Astrocyte of the spinal cord (primary cell): ENCODE results near the gene MX1.

Experiments
- DNase-seq: peaks from one replicate; pipeline ENCODE4 v3.0.0; 2011; ENCODE audit warnings: low read depth, low spot score
- H3K4me3 ChIP-seq: 2 replicates; pipeline ENCODE4 v1.5.1; 2011; ENCODE audit warnings: low read depth, mild to moderate bottlenecking, low read length, moderate library complexity
- in situ Hi-C: cut with HindIII; loops from 2 replicates; pipeline ENCODE4 v1.10.0; 2017; ENCODE audit warnings: low sequenced_read_pairs
- TF ChIP-seq, protein P1 (sequence below): IDR thresholded peaks from 2 replicates; pipeline ENCODE4 v1.5.1; 2012; ENCODE audit warnings: low read depth, mild to moderate bottlenecking, low read length, inconsistent platforms

MX1 gene

DNA sequence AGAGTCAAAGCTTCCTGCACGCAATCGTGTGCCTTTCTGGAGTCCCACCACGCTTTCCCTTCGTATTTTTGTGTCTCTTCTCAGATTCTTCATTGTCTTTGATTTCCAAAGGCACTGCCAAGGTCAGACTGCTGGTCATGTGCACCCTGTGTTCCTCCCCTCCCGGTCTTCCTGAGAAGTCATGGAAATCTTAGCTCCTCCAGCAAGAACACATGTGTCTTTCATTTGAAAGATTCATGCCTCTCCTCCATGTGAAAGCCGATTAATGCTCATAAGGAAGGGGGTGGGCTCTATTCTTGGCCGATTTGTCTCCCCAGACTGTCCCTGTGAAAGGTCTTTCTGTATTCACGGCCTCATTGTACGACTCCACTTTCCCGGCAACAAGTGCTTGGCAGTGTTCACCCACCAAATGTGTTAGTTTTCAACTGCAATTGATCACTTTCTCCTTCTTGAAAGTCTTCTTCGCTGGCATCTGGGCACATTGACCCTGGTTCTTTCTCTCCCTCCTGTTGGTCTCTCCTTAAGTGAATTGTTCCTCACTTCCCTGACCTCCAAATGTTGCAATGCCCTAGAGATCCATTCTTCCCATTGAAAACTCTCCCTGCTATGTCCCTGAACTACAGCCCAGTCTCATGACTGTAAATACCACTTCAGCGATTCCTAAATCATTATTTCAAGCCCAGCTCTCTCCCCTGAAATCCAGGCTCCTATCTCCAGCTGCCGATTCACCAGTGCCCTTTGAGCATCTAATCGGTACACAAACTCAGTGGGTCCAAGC is 38.8 kb upstream of the MX1 start:
- H3K4me3 ChIP-seq, result no peak overlapping the region
- DNase-seq, result no peak
- TF ChIP-seq, protein P1, sequence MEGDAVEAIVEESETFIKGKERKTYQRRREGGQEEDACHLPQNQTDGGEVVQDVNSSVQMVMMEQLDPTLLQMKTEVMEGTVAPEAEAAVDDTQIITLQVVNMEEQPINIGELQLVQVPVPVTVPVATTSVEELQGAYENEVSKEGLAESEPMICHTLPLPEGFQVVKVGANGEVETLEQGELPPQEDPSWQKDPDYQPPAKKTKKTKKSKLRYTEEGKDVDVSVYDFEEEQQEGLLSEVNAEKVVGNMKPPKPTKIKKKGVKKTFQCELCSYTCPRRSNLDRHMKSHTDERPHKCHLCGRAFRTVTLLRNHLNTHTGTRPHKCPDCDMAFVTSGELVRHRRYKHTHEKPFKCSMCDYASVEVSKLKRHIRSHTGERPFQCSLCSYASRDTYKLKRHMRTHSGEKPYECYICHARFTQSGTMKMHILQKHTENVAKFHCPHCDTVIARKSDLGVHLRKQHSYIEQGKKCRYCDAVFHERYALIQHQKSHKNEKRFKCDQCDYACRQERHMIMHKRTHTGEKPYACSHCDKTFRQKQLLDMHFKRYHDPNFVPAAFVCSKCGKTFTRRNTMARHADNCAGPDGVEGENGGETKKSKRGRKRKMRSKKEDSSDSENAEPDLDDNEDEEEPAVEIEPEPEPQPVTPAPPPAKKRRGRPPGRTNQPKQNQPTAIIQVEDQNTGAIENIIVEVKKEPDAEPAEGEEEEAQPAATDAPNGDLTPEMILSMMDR, result no peak
- in situ Hi-C loops, result no loop called here

GRCh38 chr21:41387824-41388223 is 38.2 kb upstream of the MX1 start:
- no peak for DNase-seq
- TF ChIP-seq, protein P1, result no peak
- in situ Hi-C loops, result no loop called here
- no peak overlapping the region for H3K4me3 ChIP-seq

DNA sequence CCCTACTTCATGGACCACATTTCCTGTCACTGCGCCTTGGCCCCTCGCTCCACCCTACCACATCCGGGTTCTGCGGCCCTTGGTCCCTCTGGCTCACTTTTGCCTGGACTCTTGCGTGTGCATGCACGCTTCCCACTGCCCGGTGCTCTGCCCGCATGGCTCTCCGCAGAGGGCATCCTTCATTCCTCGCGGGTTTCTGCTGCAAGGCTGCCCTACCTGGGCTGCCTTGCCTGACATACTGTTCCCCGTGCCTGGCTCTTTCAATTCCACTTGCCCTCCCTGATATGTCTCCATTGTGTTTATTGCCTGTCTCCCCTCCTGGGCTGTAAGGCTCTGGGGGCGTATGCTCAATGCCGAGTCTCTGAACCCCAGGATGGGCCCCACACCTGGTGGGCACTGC is 37.8 kb upstream of the MX1 start:
- no peak for DNase-seq
- in situ Hi-C loops, result no loop called here
- TF ChIP-seq, protein P1, result no peak

DNA sequence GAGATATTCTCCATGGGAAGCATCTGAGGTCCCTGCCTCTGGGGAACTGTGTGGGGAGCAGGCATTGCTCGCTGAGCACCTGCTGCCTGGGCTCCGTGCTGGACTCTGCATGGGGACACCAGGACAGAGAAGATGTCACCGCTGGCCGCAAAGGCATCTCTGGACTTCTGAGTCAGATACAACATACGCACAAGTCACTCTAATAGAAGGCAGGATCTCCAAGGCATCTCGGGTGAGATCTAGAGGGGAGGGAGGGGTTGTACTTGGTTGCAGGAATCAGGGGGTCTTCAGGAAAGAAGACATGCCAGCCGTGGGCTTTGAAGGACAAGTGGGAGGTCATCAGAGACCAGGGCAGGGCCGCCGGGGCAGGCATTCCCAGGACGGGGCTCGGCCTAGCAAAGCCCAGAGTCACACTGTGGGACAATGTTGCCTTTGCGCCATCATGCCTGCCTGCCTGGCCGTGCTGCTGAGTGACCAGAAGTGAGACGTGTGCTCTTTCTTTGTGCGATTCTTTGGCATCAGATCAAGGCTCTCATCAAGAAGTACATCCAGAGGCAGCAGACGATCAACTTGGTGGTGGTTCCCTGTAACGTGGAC is 35.9 kb upstream of the MX1 start:
- H3K4me3 ChIP-seq, result no peak overlapping the region
- DNase-seq, result no peak
- TF ChIP-seq, protein P1, result no peak
- in situ Hi-C loops, result no loop called here

More for the DNA sequence above, 37.8 kb upstream of the MX1 start:
- no peak overlapping the region for H3K4me3 ChIP-seq

- in situ Hi-C loops, result no loop called here
- H3K4me3 ChIP-seq, result no peak overlapping the region
- TF ChIP-seq, protein P1, result no peak
- no peak for DNase-seq
Measured at GRCh38 chr21:41393876-41394465, 32.1 kb upstream of the MX1 start.

- no peak for DNase-seq
- TF ChIP-seq, protein P1, result no peak
- no peak overlapping the region for H3K4me3 ChIP-seq
- in situ Hi-C loops, result no loop called here
Measured at GRCh38 chr21:41396558-41397075, 29.4 kb upstream of the MX1 start.
